Measurements from ENCODE around the gene ADISSP.
"Not testable (repeated sequence)": the region's sequence is repeated elsewhere in the genome, so short reads cannot be mapped to it uniquely, and the experiment has no call there.

The ADISSP gene

GRCh38 chr20:3801846-3802245 lies 34.3 kb upstream of the ADISSP start:
- no peak overlapping the region for H3K27ac Mint-ChIP-seq
- peaks cover 25% of the 10 kb centered on the region for H3K36me3 Mint-ChIP-seq
- H3K4me1 Mint-ChIP-seq, result peaks cover 85% of the 10 kb centered on the region
- no peak overlapping the region for H3K4me3 Mint-ChIP-seq
- H3K9me3 Mint-ChIP-seq, result no peaks in the 10 kb centered on the region
- no peaks in the 10 kb centered on the region for H3K27me3 Mint-ChIP-seq

- H3K27me3 Mint-ChIP-seq, result no peaks in the 10 kb centered on the region
Observed at GRCh38 chr20:3801299-3801698, 33.7 kb upstream of the ADISSP start.

GRCh38 chr20:3800878-3801260 lies 33.3 kb upstream of the ADISSP start:
- Mint-ChIP-seq H3K9me3 (no peaks in the 10 kb centered on the region), H3K4me3 (no peak overlapping the region), H3K36me3 (peaks cover 23% of the 10 kb centered on the region), H3K27me3 (no peaks in the 10 kb centered on the region), H3K27ac (peak overlapping the region; percentile 65), H3K4me1 (peaks cover 82% of the 10 kb centered on the region)

More at GRCh38 chr20:3801299-3801698, 33.7 kb upstream of the ADISSP start:
- Mint-ChIP-seq H3K27ac (peak overlapping the region; percentile 65), H3K9me3 (no peaks in the 10 kb centered on the region), H3K4me3 (no peak overlapping the region), H3K36me3 (peaks cover 25% of the 10 kb centered on the region), H3K4me1 (peaks cover 85% of the 10 kb centered on the region)

DNA sequence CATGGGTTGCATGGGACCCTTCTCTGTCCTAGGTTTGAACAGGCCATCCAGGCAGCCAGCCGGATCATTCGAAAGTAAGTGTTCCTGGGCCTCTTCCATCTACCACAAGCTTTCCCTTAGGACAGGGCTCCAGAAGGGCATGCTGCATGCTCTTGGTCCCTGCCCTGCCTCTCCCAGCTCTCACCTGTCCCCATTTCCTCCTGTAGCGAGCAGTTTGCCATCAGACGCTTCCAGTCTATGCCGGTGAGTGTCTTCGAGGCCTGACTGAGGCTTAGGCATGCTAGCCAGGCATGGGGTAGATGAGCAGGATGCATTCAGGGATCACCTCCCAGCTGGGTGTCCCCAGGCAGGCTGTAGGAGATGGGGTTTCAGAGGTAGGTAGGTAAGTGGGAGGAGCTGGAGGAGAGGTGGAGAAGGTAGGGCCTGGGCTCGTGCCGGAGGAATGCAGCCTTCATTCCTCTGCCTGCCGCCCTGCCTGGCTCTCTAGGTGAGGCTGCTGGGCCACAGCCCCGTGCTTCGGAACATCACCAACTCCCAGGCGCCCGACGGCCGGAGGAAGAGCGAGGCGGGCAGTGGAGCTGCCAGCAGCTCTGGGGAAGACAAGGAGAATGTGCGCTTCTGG lies 32.8 kb upstream of the ADISSP start:
- no peaks in the 10 kb centered on the region for H3K9me3 Mint-ChIP-seq
- H3K27ac Mint-ChIP-seq, result peak overlapping the region; percentile 88
- peak overlapping the region; percentile 47 for H3K4me3 Mint-ChIP-seq
- peaks cover 81% of the 10 kb centered on the region for H3K4me1 Mint-ChIP-seq
- H3K36me3 Mint-ChIP-seq, result peaks cover 19% of the 10 kb centered on the region
- H3K27me3 Mint-ChIP-seq, result no peaks in the 10 kb centered on the region

DNA sequence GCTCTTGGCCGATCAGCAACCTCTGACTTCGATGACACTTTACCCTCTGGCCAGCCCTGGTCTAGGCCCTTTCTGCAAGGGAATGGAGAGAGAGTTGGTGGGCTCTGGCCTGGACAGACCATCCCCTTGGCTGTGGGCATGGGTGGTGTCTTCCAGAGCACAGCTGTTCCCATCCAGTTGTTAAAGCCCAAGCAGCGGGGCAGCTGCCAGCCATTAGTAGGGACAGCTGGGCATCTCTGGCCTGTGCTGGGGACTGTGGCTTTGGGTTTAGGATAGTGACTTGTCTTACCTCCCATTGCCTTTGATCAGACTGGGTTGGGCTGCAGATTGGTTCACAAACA lies 31.3 kb upstream of the ADISSP start:
- Mint-ChIP-seq H3K4me1 (peaks cover 73% of the 10 kb centered on the region), H3K36me3 (peaks cover 13% of the 10 kb centered on the region), H3K27ac (peak overlapping the region; percentile 88), H3K9me3 (no peaks in the 10 kb centered on the region), H3K27me3 (no peaks in the 10 kb centered on the region), H3K4me3 (peak overlapping the region; percentile 90)

DNA sequence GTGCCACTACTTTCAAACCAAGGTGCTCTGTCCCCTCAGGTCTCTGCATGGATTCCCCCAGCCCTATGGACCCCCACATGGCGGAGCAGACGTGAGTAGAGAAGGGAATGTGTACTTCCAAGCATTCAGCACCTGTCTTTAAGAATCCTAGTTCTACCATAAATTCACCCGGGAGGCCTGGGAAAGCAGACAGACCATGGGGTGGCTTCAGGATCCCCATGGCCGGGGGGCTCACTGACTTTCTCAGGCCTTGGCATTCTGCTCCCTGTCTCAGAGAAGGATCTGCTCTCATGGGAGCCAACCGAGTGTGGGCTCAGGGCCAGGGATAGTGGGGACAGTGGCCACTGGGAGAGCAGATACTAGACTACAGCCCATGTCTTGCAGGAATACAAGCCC lies 30.8 kb upstream of the ADISSP start:
- Mint-ChIP-seq H3K36me3 (peaks cover 8% of the 10 kb centered on the region), H3K9me3 (no peaks in the 10 kb centered on the region), H3K4me1 (peaks cover 68% of the 10 kb centered on the region), H3K27me3 (no peaks in the 10 kb centered on the region), H3K4me3 (peak overlapping the region; percentile 90), H3K27ac (peak overlapping the region; percentile 97)

DNA sequence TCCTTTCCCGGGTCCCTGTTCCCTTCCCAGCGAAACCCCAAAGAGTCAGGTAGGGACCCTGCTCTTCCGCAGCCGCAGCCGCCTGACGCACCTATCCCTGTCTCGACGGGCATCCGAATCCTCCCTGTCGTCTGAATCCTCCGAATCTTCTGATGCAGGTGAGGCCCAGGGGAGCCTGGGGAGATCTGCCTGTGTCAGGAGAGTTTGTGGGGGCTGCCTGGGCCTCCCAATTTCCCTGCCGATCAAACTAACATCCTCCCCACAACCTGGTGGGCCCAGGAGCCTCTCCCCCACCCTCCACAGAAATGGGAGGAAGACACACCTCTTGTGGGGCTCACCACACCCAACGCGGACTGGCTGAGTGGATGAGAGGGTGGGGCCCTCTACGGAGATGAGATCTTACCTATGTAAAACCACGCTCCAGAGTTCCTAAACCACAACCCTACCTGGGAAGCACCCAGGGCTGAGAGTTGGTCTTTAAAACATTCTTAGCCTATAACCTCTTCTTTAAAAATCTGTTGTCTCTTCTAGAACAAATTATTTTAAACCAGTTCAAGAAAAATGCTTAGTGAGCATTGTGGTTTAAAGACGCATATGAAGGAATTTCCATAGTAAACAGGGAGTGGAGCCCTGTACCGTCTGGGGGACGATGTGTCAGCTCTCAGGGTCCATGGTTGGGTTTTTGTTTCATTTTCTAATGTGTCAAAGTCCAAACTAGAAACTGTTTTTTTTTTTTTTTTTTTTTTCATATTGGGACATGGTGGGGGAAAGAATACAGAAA lies 30.2 kb upstream of the ADISSP start:
- Mint-ChIP-seq H3K27me3 (no peaks in the 10 kb centered on the region), H3K36me3 (peaks cover 4% of the 10 kb centered on the region), H3K27ac (peak overlapping the region; percentile 97), H3K9me3 (no peaks in the 10 kb centered on the region), H3K4me1 (peaks cover 64% of the 10 kb centered on the region), H3K4me3 (peak overlapping the region; percentile 90)

GRCh38 chr20:3797226-3797545 lies 29.6 kb upstream of the ADISSP start:
- peak overlapping the region; percentile 97 for H3K27ac Mint-ChIP-seq
- peaks cover 58% of the 10 kb centered on the region for H3K4me1 Mint-ChIP-seq
- peak overlapping the region; percentile 90 for H3K4me3 Mint-ChIP-seq
- no peaks in the 10 kb centered on the region for H3K27me3 Mint-ChIP-seq
- peaks cover 2% of the 10 kb centered on the region for H3K36me3 Mint-ChIP-seq
- no peaks in the 10 kb centered on the region for H3K9me3 Mint-ChIP-seq

DNA sequence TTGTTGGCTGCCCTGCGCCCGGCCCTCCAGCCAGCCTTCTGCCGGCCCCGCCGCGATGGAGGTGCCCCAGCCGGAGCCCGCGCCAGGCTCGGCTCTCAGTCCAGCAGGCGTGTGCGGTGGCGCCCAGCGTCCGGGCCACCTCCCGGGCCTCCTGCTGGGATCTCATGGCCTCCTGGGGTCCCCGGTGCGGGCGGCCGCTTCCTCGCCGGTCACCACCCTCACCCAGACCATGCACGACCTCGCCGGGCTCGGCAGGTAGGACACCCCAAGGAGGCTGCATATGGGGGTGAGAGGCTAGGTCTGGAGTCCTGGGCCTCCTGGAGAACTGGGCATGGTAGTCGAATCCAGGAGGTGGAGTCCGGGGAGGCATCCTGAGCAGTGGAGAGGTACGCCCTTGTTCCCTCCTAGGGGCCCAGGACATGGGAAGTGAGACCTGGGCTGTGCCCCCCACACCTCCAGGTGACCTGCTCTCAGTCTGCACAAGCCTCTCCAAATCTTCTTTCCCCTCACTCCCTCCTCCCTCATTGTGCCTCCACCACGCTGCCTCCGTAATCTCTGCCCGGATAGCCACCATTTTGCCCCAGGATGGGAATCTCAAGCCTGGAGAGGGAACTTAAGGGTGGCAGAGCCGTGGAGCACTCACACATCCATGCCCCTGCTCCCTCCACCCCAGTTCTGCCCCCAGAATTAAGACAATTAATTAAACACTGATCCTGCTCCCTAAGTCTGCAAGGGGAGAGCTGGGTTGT lies 29.1 kb upstream of the ADISSP start:
- peaks cover 2% of the 10 kb centered on the region for H3K36me3 Mint-ChIP-seq
- H3K4me1 Mint-ChIP-seq, result peaks cover 54% of the 10 kb centered on the region
- peak overlapping the region; percentile 90 for H3K4me3 Mint-ChIP-seq
- no peaks in the 10 kb centered on the region for H3K27me3 Mint-ChIP-seq
- H3K27ac Mint-ChIP-seq, result no peak overlapping the region
- H3K9me3 Mint-ChIP-seq, result no peaks in the 10 kb centered on the region

GRCh38 chr20:3795511-3796468 lies 28.2 kb upstream of the ADISSP start, which contains the start of gene CDC25B:
Gene CDC25B, plus strand, starts transcription at chr20:3796310. Its CDS starts 222 bp downstream, at chr20:3796532.
- peaks cover 47% of the 10 kb centered on the region for H3K4me1 Mint-ChIP-seq
- peak within 1 kb of the TSS; percentile 90 for H3K4me3 Mint-ChIP-seq
- H3K36me3 Mint-ChIP-seq, result peaks cover 2% of the 10 kb centered on the region
- no peaks in the 10 kb centered on the region for H3K9me3 Mint-ChIP-seq
- peak within 1 kb of the TSS; percentile 91 for H3K27ac Mint-ChIP-seq
- H3K27me3 Mint-ChIP-seq, result no peaks in the 10 kb centered on the region

DNA sequence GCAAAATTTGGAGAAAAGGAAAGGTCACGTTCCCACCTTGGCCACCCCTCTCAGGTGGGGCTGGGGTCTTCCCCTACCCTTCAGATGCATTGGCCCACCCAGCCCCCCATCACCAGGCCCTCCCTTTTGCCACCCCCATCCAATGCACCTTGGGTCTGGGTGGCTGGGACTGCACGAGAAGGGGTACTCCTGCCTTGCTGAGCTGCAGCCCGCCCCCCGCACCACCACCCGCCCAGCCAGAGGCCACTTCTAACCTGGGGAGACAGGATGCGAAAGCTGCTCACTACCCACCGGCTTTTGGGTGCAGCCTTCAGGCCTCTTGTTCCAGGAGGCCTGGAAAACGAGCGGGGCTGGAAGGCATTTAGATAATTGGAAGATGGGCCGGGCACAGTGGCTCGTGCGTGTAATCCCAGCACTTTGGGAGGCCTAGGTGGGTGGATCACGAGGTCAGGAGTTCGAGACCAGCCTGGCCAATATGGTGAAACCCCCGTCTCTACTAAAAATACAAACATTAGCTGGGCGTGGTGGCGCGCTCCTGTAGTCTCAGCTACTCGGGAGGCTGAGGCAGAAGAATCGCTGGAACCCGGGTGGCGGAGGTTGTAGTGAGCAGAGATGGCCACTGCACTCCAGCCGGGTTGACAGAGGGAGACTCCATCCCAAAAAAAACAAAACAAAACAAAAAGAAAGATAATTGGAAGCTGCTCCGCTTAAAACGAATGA lies 27.3 kb upstream of the ADISSP start:
- H3K36me3 Mint-ChIP-seq, result peaks cover 2% of the 10 kb centered on the region
- H3K4me1 Mint-ChIP-seq, result peaks cover 39% of the 10 kb centered on the region
- H3K4me3 Mint-ChIP-seq, result peak overlapping the region; percentile 90
- no peaks in the 10 kb centered on the region for H3K9me3 Mint-ChIP-seq
- no peaks in the 10 kb centered on the region for H3K27me3 Mint-ChIP-seq
- H3K27ac Mint-ChIP-seq, result peak overlapping the region; percentile 91

GRCh38 chr20:3794168-3794567 lies 26.6 kb upstream of the ADISSP start:
- H3K27ac Mint-ChIP-seq, H3K27me3 Mint-ChIP-seq, H3K36me3 Mint-ChIP-seq, H3K9me3 Mint-ChIP-seq, H3K4me3 Mint-ChIP-seq: not testable (repeated sequence)
- peaks cover 33% of the 10 kb centered on the region for H3K4me1 Mint-ChIP-seq

GRCh38 chr20:3789201-3789600 lies 21.6 kb upstream of the ADISSP start:
- H3K4me1 Mint-ChIP-seq, result peaks cover 29% of the 10 kb centered on the region
- H3K27ac Mint-ChIP-seq, result peak overlapping the region; percentile 77
- not testable (repeated sequence) for H3K9me3 Mint-ChIP-seq, H3K4me3 Mint-ChIP-seq, H3K36me3 Mint-ChIP-seq, H3K27me3 Mint-ChIP-seq

DNA sequence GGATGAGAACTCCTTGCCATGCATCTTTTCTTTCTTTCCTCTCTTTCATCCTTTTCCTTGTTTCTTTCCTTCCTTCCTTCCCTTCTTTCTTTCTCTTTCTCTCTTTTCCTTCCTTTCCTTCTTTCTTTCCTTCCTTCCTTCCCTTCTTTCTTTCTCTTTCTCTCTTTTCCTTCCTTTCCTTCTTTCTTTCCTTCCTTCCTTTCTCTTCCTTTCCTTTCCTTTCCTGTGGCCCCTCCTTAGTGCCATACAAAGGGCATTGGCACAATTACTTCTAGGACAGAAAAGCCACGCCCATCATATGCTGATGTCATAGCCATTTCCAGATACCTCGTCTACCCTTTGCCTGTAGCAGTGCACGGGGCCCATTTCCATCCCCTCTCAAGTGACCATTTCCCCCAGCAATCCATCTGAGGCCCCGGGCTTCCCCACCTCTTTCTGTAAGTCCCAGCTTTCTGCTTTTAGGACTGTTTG lies 21.2 kb upstream of the ADISSP start:
- Mint-ChIP-seq H3K27ac (peak overlapping the region; percentile 87), H3K36me3 (peaks cover 2% of the 10 kb centered on the region), H3K4me3 (peak overlapping the region; percentile 64), H3K4me1 (peaks cover 29% of the 10 kb centered on the region), H3K9me3 (no peaks in the 10 kb centered on the region), H3K27me3 (no peaks in the 10 kb centered on the region)

Measured in activated naive CD4-positive, alpha-beta T cell treated with anti-CD3 and anti-CD28 coated beads, Interleukin-2, amount 50 U/mL, for 24 hours (primary cell).